IPS-15b (cell line): ENCODE results near the gene SLCO1A2.

Experiments used
- H3K27me3 ChIP-seq: one replicate; pipeline ENCODE4 v1.6.1; 2013; ENCODE audit warnings: low read length; ENCODE audit not compliant: control insufficient read depth, insufficient read depth
- H3K36me3 ChIP-seq: one replicate; pipeline ENCODE4 v1.6.1; 2013; ENCODE audit warnings: low read length; ENCODE audit not compliant: control insufficient read depth, insufficient read depth
- H3K4me1 ChIP-seq: one replicate; pipeline ENCODE4 v1.6.1; 2013; ENCODE audit warnings: mild to moderate bottlenecking, low read length; ENCODE audit not compliant: control insufficient read depth, insufficient read depth
- H3K4me3 ChIP-seq: one replicate; pipeline ENCODE4 v1.5.1; 2013; ENCODE audit warnings: low read depth, low read length
- H3K9ac ChIP-seq: one replicate; pipeline ENCODE4 v1.6.1; 2013; ENCODE audit warnings: low read depth, mild to moderate bottlenecking, low read length
- H3K9me3 ChIP-seq: one replicate; pipeline ENCODE4 v1.6.1; 2013; ENCODE audit warnings: mild to moderate bottlenecking, low read length; ENCODE audit not compliant: control insufficient read depth, insufficient read depth

The SLCO1A2 gene

DNA sequence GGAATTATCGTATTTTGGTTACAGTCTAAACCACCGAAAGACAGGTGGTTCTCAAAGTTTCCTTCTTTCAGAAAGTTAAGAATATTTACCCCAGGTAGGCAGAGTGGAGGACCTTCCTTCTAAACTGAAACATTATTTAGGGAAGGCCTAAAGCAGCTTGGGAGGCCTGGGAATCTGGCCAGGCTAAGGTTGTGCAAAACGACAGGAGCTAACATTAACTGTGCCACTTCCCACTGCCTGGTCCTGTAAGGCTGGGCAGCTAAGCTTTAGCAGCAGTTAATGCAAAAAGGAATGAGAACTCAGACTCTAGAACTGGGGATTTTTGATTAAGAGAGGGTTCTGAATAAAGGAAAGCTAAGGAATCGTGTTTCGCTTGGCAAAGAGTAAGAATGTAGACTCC, 82.6 kb downstream of the SLCO1A2 start:
- Histone ChIP-seq H3K4me1 (no peaks in the 10 kb centered on the region), H3K4me3 (no peak overlapping the region), H3K9ac (no peak overlapping the region), H3K9me3 (no peaks in the 10 kb centered on the region), H3K27me3 (no peaks in the 10 kb centered on the region), H3K36me3 (no peaks in the 10 kb centered on the region)

DNA sequence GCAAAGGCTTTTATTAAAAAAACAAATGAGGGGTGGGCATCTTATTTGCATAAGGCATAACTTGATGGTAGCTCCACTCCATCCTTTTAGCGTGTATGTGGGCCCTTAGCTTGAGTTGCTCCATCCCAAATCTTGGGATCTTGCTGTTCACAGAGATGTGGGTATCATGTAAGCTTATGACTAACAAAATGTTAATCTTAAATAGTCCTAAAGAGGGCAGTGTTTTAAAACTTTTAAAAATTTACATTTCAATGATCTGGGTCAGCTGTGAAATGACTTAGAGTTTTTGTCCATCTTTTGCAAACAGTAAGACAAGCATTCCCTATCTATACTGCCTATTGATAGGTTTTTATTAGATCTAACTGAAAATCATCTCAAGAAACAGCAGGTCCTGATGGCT, 86.0 kb downstream of the SLCO1A2 start:
- H3K9ac ChIP-seq: no peak overlapping the region
- H3K27me3 ChIP-seq: no peaks in the 10 kb centered on the region
- no peak overlapping the region for H3K4me3 ChIP-seq
- H3K9me3 ChIP-seq: no peaks in the 10 kb centered on the region
- H3K36me3 ChIP-seq: no peaks in the 10 kb centered on the region
- H3K4me1 ChIP-seq: peaks cover 3% of the 10 kb centered on the region

DNA sequence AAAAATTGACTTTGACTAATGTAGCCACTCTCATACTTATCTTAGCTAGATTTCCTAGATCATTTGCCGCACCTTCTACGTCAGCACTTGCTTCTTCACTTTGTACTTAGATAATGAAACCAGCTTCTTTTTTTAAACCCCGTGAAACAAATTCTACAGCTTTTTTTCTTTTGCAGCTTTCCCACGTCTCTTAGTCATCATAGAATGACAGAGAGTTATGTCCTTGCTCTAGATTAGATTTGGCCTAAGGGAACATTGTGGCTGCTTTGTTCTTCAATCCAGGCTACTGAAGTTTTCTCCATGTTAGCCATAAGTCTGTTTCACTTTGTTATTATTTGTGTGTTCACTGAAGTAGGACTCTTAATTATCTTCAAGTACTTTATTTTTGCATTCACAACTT, 94.9 kb downstream of the SLCO1A2 start:
- Histone ChIP-seq H3K9ac (no peak overlapping the region), H3K36me3 (no peaks in the 10 kb centered on the region), H3K9me3 (no peaks in the 10 kb centered on the region), H3K4me3 (no peak overlapping the region), H3K27me3 (no peaks in the 10 kb centered on the region), H3K4me1 (no peaks in the 10 kb centered on the region)

DNA sequence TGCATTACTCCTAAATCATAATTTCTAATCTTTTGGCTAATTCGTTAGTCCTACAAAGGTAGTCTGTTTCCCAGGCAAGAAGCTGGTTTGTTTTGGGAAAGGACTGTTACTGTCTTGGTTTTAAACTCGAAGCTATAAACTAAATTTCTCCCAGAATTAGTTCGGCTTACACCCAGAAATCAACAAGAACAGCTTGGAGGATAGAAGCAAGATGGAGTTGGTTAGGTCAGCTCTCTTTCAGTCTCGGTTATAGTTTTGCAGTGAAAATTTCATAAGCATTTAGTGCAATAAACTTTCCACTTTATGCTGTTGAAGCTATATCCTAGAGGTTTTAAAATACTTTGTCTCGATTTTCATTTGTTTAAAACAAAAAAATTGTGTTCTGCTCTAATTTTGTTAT, 100.3 kb downstream of the SLCO1A2 start:
- Histone ChIP-seq H3K4me3 (no peak overlapping the region), H3K4me1 (no peaks in the 10 kb centered on the region), H3K9me3 (no peaks in the 10 kb centered on the region), H3K36me3 (no peaks in the 10 kb centered on the region), H3K9ac (no peak overlapping the region), H3K27me3 (no peaks in the 10 kb centered on the region)

DNA sequence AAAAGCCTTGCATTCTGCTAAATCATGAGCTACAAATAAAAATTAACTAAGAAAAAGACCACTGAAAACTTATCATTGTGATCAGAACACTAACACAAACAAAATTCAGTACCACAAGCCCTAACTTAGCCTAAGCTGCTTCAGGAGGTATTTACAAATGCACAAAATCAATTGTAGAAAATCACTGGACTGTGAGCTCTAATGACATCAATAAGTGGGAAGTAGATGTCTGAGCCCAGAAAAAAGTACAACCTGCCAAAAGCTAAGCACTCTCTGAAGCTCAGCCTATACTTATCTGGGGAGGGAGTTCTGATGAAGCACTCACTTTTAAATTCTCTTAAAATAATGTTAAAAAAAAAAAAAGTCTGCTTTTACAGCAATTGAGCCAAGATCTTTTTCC, 110.8 kb downstream of the SLCO1A2 start:
- Histone ChIP-seq H3K9me3 (no peaks in the 10 kb centered on the region), H3K9ac (no peak overlapping the region)

DNA sequence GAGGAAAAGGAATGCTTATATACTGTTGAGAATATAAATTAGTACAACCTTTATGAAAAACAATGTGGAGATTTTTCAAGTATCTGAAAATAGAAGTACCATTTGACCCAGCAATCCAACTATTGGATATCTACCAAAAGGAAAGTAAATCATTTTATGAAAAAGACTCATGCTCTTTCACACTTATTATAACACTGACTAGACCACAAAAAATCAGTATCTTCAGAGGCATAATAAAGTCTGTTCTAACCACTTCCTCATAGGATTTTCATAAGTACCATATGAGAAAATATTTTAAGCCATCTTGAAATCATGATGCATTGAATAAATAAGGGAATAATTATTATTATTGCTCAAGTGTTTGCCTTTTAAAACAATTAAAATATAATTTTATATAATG, 112.9 kb downstream of the SLCO1A2 start:
- no peaks in the 10 kb centered on the region for H3K27me3 ChIP-seq
- H3K4me1 ChIP-seq: peaks cover 2% of the 10 kb centered on the region
- H3K4me3 ChIP-seq: no peak overlapping the region
- no peaks in the 10 kb centered on the region for H3K36me3 ChIP-seq
- no peaks in the 10 kb centered on the region for H3K9me3 ChIP-seq
- H3K9ac ChIP-seq: no peak overlapping the region

More for the DNA sequence above, 110.8 kb downstream of the SLCO1A2 start:
- no peaks in the 10 kb centered on the region for H3K27me3 ChIP-seq
- H3K36me3 ChIP-seq: no peaks in the 10 kb centered on the region
- no peak overlapping the region for H3K4me3 ChIP-seq
- H3K4me1 ChIP-seq: no peaks in the 10 kb centered on the region

DNA sequence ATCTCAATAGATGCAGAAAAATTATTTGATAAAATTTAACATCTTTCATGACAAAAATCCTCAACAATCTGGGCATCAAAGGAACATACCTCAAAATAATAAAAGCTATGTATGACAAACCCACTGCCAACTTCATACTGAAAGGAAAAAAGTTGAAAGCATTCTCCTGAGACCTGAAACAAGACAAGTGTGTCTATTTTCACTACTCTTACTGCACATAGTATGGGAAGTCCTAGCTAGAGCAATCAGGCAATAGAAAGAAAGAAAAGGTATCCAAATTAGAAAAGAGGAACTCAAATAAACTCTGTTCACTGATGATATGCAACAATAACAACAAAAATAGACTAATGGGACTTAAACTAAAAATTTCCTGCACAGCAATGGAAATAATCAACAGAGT, 113.6 kb downstream of the SLCO1A2 start:
- Histone ChIP-seq H3K4me1 (peaks cover 2% of the 10 kb centered on the region), H3K4me3 (no peak overlapping the region), H3K36me3 (no peaks in the 10 kb centered on the region), H3K9ac (no peak overlapping the region), H3K27me3 (no peaks in the 10 kb centered on the region), H3K9me3 (no peaks in the 10 kb centered on the region)

DNA sequence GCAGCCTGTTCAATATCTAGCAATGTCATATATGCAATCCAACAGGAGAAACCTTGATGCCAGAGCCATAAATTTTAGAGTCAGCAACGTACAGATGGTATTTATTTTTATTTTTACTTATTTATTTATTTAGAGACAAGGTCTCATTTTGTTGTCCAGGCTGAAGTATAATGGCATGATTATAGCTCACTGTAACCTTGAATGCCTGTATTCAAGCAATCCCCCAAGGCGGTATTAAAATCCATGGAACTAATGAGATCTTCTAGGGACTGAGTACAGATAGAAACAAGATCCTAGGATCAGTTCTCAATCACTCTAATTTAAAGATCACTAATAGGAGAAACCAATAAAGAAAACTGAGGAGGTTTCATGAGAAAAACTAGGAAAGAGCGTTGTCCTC, 114.5 kb downstream of the SLCO1A2 start:
- H3K9me3 ChIP-seq: no peaks in the 10 kb centered on the region
- no peak overlapping the region for H3K4me3 ChIP-seq
- H3K36me3 ChIP-seq: no peaks in the 10 kb centered on the region
- no peaks in the 10 kb centered on the region for H3K27me3 ChIP-seq
- H3K9ac ChIP-seq: no peak overlapping the region
- H3K4me1 ChIP-seq: peaks cover 2% of the 10 kb centered on the region

DNA sequence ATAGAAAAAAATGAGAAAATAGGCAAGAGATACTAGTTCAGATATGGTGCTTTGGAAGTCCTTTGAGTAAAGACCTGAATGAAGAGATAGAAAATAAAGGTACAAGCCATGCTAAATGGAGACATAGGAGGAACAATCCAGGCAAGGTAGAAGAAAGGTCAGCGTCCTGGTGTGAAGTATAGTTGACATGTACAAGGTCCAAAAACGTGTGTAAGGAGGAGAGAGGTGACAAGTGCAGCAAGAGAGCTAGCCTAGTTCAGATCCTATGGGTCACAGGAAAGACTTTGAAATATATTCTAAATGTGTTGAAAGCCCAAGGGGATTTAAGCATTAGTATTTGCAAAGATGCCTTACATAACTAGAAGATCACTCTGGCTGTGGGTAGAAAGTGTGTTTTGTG, 115.5 kb downstream of the SLCO1A2 start:
- no peaks in the 10 kb centered on the region for H3K36me3 ChIP-seq
- H3K27me3 ChIP-seq: no peaks in the 10 kb centered on the region
- H3K9me3 ChIP-seq: no peaks in the 10 kb centered on the region
- no peak overlapping the region for H3K4me3 ChIP-seq
- peaks cover 4% of the 10 kb centered on the region for H3K4me1 ChIP-seq
- no peak overlapping the region for H3K9ac ChIP-seq
